Duodenal mucosa (tissue), 2 donors: Measurements from ENCODE around the gene ANO9.
"Not testable (repeated sequence)": the region's sequence is repeated elsewhere in the genome, so short reads cannot be mapped to it uniquely, and the experiment has no call there.

Source experiments
- H3K27ac ChIP-seq: one replicate; pipeline ENCODE4 v1.7.0; 2013; ENCODE audit warnings: low read depth, low read length
- H3K27me3 ChIP-seq, 2 donors: one replicate each; pipeline ENCODE4 v1.7.0; 2013; ENCODE audit warnings: low read length in 2 of 2, control low read depth in 1 of 2; ENCODE audit not compliant: insufficient read depth in 2 of 2, control insufficient read depth in 1 of 2
- H3K36me3 ChIP-seq, 2 donors: one replicate each; pipeline ENCODE4 v1.7.0; 2013; ENCODE audit warnings: low read length in 2 of 2, control low read depth in 1 of 2; ENCODE audit not compliant: insufficient read depth in 2 of 2, control insufficient read depth in 1 of 2
- H3K4me1 ChIP-seq, 2 donors: one replicate each; pipeline ENCODE4 v1.7.0; 2013; ENCODE audit warnings: low read length in 2 of 2, control low read depth in 1 of 2; ENCODE audit not compliant: insufficient read depth in 2 of 2, control insufficient read depth in 1 of 2
- H3K4me3 ChIP-seq, 2 donors: one replicate each; pipeline ENCODE4 v1.7.0; 2013; ENCODE audit warnings: low read length in 2 of 2, low read depth in 1 of 2
- H3K9ac ChIP-seq, 2 donors: one replicate each; pipeline ENCODE4 v1.7.0; 2013; ENCODE audit warnings: low read length in 2 of 2, low read depth in 1 of 2
- H3K9me3 ChIP-seq, 2 donors: one replicate each; pipeline ENCODE4 v1.7.0; 2013; ENCODE audit warnings: low read length in 2 of 2, control low read depth in 1 of 2; ENCODE audit not compliant: control insufficient read depth in 1 of 2

Gene ANO9

GRCh38 chr11:394034-394857 lies 47.6 kb downstream of the ANO9 start, which contains the start of gene PKP3:
PKP3 (plus strand) TSS chr11:394209; CDS start chr11:394293, 84 bp downstream.
- H3K9me3 ChIP-seq: no peaks in the 10 kb centered on the region
- H3K27me3 ChIP-seq: no peaks in the 10 kb centered on the region
- peak within 1 kb of the TSS; percentile 75 for H3K27ac ChIP-seq
- H3K4me3 ChIP-seq: peak within 1 kb of the TSS; percentile 71 to 78
- H3K36me3 ChIP-seq: peaks cover 0 to 20% of the 10 kb centered on the region in 2 donors
- peaks cover 5 to 10% of the 10 kb centered on the region in 2 donors for H3K4me1 ChIP-seq
- peak within 1 kb of the TSS; percentile 86 to 95 for H3K9ac ChIP-seq

GRCh38 chr11:393219-394033 lies 48.4 kb downstream of the ANO9 start:
- H3K9ac ChIP-seq: peak overlapping the region; percentile 22 to 95
- peak overlapping the region in 1 of 2 donors; percentile 78 for H3K4me3 ChIP-seq
- peaks cover 0 to 16% of the 10 kb centered on the region in 2 donors for H3K36me3 ChIP-seq
- peaks cover 5 to 10% of the 10 kb centered on the region in 2 donors for H3K4me1 ChIP-seq
- H3K9me3 ChIP-seq: no peaks in the 10 kb centered on the region
- H3K27me3 ChIP-seq: no peaks in the 10 kb centered on the region
- peak overlapping the region; percentile 75 for H3K27ac ChIP-seq

DNA sequence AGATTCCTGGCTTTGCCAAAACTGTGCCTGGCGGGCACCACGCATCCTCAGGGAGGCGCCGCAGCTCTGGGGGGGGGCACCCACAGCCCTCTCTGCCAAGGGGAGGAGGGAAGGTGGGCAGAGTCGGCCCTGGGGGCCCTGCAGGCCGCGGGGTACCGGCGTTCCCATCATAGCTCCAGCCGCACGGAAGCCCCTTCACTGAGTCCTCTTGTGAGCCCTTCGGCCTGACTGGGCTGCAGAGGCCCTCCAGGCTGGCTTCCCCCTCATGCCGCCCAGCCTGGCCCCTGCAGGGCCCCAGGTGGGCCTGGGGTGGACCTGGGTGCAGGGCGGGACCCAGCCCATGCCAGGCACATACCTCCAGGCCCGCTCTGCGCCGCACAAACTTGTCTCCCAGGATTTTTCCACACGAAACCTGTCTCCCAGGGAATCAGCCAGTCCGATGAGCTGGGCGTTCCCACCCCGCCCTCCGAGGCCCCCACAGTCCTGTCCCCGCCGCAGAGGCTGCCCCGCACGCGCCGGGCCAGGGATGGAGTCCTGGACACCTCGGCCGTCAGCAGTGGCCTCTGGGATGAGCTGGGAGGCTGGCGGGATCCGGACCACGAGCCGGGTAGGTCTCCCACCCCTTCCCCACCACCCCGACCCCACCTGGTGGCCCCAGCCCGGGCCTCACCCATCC lies 49.6 kb downstream of the ANO9 start:
- H3K27ac ChIP-seq: no peak overlapping the region
- H3K9ac ChIP-seq: no peak overlapping the region
- H3K9me3 ChIP-seq: no peaks in the 10 kb centered on the region
- H3K36me3 ChIP-seq: peaks cover 0 to 8% of the 10 kb centered on the region in 2 donors
- H3K4me1 ChIP-seq: peaks cover 5 to 10% of the 10 kb centered on the region in 2 donors
- H3K27me3 ChIP-seq: no peaks in the 10 kb centered on the region
- H3K4me3 ChIP-seq: no peak overlapping the region

DNA sequence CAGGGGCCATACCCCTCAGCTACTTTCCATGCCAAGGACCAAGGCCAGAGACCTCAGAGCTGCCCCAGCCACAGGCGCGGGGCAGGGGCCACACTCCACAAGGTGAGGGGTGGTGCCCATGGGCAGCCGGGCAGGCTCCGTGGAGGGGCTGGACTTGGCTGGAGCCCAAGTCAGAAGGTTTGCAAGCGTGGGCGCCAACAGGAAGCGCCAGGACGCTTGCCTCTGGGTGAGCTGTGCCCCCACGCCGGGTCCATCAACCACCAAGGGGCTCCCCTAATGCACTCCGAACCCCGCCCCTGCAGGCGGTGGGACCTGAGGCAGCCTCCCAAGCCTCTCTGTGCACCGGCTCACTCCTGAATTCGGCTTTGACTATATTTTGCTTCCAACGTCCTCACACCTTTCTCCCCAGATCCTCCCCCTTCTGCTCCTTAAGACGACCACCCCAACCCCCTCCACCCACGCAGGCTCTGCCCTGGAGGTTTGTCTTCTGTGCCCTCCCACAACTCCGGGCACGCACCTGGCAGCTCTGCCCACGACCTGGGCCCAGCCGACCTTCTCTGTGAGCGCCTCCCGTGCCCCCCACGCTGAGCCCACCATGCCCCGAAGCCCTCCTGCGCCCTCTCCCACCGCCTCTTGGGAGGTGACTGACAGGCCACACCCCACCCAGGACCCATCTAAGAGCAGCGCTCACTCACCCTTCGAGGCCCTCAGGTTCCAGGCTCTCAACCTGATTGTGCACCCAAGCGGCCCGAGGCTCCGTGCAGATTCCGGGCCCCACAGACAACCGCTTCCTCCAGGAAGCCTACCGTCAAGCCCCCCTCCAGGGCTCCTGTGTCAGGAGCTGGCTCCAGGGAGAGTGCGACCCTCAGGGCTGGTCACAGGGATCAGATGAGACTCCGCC lies 50.4 kb downstream of the ANO9 start:
- Histone ChIP-seq H3K4me3 (no peak overlapping the region), H3K27me3 (no peaks in the 10 kb centered on the region), H3K9me3 (peaks cover 3 to 6% of the 10 kb centered on the region in 2 donors), H3K27ac (no peak overlapping the region), H3K36me3 (peaks cover 0 to 4% of the 10 kb centered on the region in 2 donors), H3K9ac (no peak overlapping the region), H3K4me1 (peaks cover 5 to 7% of the 10 kb centered on the region in 2 donors)

- Histone ChIP-seq H3K9ac (no peak overlapping the region), H3K4me3 (no peak overlapping the region), H3K27ac (no peak overlapping the region), H3K4me1 (peaks cover 0 to 5% of the 10 kb centered on the region in 2 donors), H3K9me3 (peaks cover 7 to 10% of the 10 kb centered on the region in 2 donors), H3K36me3 (no peaks in the 10 kb centered on the region), H3K27me3 (no peaks in the 10 kb centered on the region)
Observed at GRCh38 chr11:390175-390574, 51.6 kb downstream of the ANO9 start.

- H3K27me3 ChIP-seq, H3K36me3 ChIP-seq, H3K9me3 ChIP-seq, H3K9ac ChIP-seq, H3K4me3 ChIP-seq, H3K27ac ChIP-seq, H3K4me1 ChIP-seq: not testable (repeated sequence)
Observed at GRCh38 chr11:389369-389768, 52.4 kb downstream of the ANO9 start.

DNA sequence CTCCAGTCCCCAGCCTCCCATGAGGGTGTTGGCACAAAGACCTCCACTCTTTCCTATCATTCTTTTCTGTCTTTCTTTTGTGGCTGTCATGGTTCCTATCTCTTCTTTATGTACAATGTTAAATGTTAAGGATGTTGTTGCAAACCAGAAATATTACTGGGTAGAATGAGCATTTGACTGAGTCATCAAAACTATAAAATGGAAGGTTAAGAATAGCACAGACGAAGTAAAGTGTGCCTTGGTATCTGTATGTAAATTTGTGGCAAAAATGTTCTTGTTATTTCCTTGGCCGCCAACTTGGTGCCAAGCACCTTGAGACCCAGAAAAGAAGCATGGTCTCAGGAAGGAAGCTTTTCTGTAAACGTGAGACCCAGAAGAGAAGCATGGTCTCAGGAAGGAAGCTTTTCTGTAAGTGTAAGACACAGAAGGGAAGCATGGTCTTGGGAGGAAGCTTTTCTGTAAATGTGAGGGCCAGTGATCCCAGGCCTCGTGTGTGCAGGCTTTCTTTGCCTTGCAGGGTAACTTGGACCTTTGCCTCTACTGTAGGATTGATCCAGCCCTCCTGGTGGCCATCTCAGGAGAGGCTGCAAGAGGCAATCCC lies 54.5 kb downstream of the ANO9 start:
- no peaks in the 10 kb centered on the region for H3K27me3 ChIP-seq

DNA sequence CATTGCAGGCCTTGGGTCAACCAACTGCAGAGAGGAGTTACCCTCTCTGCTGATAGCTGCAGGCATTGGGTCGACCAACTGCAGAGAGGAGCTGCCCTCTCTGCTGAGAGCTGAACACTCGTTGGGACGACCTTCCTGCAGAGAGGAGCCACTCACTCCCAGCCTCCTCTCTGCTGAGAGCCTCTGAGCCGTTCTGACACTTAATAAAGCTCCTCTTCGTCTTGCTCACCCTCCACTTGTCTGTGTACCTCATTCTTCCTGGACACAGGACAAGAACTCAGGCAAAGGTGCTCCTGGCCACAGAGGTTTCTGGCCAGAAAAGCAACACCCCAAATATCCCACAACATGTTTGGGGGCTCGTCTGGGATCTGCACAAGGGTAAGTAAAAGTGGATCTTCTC lies 55.3 kb downstream of the ANO9 start:
- no peaks in the 10 kb centered on the region for H3K4me1 ChIP-seq

More for the DNA sequence above, 54.5 kb downstream of the ANO9 start:
- no peak overlapping the region for H3K9ac ChIP-seq
- no peaks in the 10 kb centered on the region for H3K4me1 ChIP-seq
- H3K36me3 ChIP-seq: no peaks in the 10 kb centered on the region
- no peak overlapping the region for H3K4me3 ChIP-seq
- H3K9me3 ChIP-seq: peaks cover 7 to 10% of the 10 kb centered on the region in 2 donors
- H3K27ac ChIP-seq: no peak overlapping the region

More for the DNA sequence above, 55.3 kb downstream of the ANO9 start:
- no peak overlapping the region for H3K4me3 ChIP-seq
- H3K9ac ChIP-seq: no peak overlapping the region
- H3K9me3 ChIP-seq: peaks cover 7 to 10% of the 10 kb centered on the region in 2 donors
- no peaks in the 10 kb centered on the region for H3K27me3 ChIP-seq
- no peaks in the 10 kb centered on the region for H3K36me3 ChIP-seq
- H3K27ac ChIP-seq: no peak overlapping the region
